GM04504 (cell line): ENCODE measurements around the gene FGF19.
"Not testable (repeated sequence)": the region's sequence is repeated elsewhere in the genome, so short reads cannot be mapped to it uniquely, and the experiment has no call there.

Experiments
- DNase-seq: peaks from one replicate; pipeline ENCODE4 v3.0.0-alpha.2; 2012; ENCODE audit warnings: low read depth

Gene FGF19

DNA sequence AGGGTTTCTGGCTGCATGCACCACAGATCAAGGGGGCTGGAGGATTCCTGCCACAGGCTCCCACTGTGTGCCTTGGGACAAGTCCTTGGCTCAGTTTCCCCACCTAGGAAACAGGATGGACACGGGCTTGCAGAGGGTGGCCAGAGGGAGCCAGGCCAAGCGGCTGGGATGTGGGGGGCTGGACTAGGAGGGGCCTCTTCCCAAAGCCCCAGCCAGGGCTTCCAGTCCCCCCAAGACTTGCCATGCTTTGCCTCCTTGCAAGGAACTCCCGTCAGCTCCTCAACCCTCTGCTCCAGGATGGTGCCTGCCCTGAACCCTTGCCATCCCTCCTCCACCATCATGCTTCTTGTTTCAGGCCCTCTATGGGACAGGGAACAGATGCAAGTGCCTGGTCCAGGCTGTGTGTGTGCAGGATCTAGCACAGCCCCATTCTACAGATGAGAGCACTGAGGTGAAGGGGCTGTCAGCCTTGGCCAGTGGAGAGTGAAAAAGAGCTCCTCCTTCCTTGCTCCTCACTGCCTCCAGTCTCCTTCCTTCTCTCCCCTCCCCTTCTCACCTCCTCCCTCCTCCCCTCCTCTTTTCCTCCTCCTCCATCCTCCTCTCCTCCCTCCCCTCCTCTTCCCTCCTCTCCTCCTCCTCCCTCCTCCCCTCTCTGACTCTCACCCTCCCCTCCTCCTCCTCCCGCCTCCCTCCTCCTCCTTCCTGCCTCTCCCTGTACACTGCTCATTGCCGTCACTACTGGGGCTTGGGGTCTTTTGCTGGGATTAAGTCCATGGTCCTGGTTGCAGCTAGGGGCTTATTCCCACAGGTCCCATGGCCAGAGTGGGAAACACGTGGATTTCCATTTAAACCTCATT, 13.3 kb upstream of the FGF19 start:
- DNase-seq = no peak

DNA sequence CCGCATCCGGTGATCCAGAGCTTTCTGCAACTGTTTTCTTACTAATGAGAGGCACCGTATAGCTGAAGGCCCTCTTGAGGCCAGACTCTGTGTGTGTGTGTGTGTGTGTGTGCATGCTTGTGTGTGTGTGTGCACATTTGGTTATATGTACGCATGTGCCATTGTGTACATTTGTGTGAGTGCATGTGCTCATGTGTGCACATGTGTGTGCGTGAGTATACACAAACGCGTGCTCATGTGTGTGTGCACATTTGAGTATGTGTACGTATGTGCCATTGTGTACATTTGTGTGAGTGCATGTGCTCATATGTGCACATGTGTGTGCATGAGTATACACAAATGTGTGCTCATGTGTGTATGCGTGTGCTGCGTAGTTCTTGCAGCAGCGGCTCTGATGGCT, 12.3 kb upstream of the FGF19 start:
- DNase-seq = no peak

DNA sequence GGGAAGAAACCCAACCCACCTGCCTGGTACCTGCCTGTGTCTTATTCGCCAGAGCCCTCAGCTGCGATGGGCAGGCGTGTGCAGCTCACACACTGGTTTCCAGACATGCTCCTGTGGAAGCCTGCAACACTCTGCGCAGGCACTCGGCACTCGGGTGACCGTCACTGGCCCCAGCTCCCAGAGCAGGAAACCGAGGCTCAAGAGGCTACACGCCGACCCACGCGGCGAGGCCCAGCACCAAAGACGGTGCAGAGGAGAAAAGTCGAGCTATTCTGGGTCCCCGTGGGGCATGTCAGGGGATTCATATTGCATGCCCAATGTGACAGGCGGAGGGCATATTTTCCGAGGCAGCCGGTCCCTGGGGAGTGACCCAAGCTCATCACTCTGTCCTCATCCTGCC, 11.6 kb upstream of the FGF19 start:
- no peak for DNase-seq

DNA sequence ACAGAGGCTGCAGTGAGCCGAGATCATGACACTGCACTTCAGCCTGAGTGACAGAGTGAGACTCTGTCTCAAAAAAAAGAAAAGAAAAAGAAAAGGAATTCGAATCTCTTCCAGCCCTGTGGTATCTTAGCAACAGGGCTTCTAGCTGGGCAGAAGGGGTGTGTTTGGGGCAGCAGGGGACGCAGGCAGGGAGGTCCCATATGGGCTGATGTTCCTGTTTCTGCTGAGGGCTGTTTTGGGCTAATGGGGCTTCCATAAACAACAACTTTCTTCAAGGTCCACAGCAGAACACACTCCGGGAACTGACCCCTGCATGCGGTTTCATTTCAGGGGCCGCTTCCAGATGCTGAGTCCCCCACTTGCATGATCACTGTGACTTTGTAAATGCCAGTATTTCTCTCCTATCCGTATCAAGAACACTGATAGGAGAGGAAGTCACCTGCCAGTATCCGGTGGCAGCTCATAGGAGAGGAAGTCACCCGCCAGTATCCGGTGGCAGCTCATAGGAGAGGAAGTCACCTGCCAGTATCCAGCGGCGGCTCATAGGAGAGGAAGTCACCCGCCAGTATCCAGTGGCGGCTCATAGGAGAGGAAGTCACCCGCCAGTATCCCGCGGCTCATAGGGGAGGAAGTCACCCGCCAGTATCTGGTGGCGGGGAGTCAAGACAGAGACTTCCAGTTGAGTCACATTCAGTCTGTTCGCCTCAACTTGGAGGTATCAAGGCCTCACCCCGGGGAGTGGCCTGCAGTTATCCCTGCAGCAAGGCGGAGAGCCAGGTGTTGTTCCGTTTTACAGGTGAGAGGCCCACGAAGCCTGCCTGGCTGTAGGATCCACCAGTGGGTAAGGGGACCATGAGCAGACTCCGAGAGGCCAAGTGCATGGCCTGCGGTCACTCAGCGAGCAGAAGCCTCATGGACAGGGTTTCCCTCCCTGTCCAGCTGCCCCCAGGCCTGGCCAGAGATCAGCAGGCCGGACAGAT, 8.3 kb upstream of the FGF19 start:
- DNase-seq = no peak

DNA sequence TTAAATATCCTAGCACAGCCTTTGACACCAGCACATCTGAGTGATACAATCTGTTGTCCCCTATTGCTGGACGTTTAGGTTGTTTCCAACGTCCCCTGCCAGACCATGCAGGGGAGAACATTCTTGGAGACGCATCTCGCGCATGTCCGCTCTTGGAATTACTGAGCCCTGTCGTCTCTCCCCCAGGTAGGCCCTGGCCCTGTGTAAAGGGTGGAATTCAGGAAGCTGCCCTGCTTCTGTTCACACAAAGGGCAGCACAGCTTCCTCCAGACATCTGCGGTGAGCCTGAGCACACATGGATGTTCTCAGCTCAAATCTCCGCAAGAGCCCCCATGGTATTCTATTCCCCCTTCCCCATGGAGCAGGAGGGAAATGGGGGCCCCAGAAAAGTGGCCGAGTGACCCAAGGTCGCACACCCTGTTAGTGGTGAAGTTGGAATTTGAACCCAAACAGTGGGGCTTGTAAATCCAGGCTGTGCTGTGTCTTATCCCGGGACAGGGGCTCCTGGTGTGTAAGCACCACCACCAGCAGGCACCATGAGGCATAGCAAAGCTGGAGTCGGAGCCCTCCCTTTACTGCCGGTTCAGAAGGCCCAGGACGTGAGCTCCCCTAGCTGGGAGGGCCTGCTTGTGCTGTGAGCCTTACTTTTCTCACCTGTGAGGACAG, 5.0 kb upstream of the FGF19 start:
- DNase-seq = no peak

DNA sequence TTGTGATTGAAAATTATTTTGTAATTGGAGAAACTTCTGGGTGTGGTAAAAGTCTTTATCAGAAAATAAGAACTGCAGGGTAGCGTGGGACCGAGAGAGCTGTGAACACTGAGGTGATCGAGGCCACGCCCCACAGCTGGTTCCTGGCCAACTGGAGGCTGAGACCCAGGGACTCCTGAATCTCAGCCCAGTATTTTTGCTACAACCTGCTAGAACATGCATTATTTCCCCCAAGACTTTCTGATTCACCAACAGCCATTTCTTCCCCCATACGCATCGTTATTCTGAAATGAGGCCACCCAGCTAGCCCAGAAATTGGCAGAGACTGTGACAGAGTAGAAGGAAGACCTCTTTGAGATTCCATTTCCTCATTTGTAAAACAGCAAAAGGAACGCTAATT, 3.4 kb upstream of the FGF19 start:
- DNase-seq = no peak

DNA sequence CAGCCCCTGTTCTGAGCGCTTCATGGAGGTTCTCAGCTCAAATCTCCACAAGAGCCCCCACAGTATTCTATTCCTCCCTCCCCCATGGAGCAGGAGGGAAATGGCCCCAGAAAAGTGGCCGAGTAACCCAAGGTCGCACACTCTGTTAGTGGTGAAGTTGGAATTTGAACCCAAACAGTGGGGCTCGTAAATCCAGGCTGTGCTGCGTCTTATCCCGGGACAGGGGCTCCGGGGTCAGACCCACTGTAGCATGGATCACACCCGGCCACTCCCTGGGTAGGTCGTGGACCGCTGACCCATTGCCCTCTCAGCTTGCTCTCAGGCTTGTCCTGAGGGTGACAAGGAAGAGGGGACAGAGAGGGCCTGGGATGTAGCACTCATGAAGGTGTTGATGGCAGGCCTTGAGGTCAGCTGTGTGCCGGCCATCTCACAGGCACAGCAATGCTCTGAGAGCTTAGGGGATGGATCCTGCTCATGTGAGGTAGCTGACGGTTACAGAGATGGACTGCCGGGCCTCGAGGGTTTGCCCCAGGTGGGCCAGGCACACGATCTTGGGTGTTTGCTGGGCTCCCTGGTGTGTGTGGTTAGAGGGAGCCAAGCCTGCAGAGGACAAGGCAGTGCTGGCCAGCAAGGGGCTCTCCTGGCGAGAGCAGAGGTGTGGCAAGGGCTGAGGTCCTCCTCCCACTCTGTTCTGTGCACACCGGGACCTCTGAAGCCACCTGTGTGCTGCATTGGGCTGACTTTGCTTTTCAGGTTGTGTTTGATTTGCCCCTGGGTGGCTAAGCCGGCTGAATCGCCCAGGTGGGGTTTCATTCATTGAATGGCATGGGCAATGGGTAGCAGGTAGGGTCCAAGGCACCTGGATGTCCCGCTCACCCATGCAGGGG, 2.3 kb upstream of the FGF19 start:
- no peak for DNase-seq

DNA sequence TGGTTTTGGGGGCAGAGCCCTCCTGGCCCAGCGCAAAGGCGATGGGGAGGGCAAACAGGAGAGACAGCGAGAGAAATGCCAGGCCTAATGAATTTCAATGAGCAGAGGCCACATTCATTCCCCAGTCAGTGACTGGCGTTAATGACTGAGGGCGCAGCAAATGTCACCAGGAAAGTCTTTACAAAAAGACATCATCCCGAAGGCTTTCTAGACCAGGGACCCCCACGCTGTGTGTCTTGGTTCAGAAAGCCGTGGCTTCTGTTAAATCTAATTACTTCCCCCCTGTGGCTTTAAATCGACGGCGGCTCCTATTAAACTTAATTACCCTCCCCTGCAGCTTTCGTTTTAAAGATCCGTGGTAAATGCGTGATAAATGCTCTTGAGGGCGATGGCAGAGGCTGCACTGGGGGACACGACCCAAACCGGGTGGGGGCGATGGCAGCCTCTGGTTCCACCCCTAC, 1.6 kb upstream of the FGF19 start:
- no peak for DNase-seq

DNA sequence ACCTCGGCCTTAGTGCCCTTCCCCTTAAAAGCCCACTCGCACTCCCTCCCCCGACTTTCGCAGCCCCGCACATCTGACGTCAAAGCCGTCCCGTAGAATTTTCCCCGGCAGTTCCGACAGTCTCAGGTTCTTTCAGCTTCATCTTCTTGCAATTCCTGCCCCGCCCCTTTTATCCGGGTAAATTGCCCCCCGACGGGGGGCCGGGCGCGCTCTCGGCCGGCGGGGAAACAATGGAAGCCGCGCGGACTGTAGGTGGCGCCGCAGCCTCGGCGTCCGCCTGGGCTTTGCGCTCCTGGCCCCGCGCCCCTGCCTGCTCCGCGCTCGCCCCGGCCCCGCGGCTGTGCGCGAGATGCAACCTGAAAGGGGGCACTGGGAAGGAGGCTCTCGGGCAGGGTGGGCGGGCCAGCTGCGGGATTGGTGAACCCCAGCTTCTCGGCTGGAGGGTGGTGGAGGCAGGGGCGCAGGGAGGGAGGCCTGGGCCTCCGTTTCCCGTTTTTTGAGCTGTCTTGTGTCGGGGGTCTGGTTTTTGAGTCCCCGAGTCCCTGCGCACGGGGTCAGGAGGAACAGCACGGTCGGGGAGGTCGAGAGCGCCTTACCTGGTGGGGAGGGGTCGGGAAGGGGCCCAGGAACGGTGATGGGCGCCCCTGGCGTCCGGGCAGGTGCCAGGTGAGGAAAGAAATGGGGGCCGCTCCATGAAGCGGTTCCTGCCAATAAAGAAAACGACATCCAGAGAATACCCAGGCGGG, 859 bp upstream of the FGF19 start:
- DNase-seq = no peak

DNA sequence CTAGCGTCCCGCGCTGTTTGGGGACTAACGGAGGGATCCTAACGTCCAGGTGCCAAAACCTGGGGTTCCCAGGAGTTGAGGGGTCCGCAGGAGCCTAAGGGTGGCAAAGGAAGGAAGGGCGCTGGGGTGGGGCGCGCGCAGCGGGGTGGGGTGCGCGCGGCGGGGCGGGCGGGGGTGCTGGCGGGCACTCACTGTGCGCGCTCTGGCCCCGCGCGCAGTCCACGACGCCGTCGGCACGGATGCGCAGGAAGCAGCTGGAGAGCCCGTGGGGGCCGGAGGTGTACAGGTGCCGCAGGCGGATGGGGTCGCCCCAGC, 412 bp downstream of the FGF19 start:
- DNase-seq = no peak

DNA sequence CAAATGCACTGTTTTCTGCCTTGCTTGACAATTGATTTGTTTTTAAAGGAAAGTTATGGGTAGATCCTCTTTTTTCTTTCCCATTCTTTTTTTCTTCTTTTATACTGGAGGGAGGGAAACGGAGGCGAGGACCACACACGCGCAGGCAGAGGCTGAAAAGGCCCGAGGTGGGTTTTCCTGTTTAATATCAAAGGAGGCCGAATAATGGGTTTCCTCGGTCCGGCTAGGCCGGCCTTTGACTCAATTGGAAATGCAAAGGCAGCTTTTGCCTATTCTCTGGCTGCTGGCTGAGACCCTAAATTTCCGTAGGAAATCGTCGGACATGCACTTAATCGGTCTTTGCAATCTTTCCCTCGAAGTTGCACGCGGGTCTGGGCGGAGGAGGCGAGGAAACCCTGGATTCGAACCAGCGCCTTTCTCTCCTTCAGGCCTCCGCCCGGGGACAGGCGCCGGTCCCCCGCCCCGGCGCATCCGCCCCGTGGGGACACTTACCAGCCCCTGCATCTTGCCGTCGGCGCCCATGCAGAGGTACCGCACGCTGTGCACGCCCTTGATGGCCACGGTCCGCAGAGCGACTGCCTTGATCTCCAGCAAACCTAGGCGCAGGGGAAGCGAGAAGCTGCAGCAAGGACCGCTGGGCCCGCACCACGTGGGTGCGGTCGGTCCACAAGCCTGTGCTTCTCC, 911 bp downstream of the FGF19 start:
- no peak for DNase-seq

DNA sequence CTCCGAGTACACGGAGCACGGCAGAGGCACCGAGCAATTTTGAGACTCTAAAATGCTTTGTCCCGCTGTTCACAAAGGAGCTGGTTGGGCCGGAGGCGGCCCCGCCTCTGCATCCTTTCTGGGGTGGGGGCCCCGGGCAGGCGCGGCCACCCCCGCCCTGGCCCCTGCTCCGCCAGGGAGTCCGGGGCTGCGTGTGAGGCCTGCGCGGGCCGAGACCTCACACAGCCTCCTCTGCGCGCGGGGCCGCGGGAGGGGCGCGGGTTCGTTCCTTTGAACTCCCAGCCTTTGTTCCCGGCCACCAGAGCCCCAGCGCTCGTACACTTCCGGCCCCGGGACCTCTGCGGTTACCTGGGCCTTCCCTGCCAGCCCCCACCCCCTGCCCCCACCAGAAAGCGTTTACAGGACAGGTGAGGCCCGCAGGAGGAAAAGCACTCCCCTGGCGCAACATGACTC, 1.6 kb downstream of the FGF19 start:
- no peak for DNase-seq

DNA sequence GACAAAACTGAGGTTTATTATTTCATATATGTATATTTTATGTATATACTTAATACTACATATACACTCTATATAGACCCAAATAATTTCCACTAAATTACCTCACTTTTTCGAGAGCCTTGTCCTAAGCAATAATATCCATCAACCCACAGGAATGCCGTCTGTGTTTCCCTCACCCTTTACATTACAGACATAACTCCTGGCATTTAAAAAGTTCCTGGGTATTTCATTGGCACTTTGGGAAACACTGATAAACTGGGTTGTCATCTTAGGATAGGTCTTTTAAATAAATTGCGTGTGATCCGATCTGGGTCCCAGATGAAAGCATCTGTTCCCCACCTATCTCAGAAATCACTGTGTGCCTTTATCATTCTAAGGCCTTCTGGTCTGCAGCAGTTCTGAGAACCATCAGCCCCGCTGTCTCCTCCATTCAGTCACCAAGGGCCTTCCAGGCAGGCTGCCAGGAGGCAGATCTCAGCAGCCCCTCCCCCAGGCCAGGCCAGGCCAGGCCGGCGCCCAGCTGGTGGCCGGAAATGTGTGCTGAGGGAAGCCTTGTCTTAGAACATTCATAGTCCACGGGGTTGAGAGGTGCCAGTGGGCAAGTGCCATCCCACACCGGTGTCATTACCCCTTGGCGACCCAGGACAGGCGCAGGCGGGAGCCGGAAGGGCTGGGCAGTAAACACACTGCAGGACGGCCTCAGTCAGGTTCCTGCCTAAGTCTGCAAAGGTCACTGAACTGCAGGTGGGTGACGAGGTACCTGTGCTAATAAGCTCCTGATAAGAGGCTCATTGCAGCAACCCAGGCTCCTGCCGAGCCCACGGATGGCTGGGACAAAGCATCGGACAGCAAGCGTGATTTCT, 3.3 kb downstream of the FGF19 start:
- DNase-seq = peak; percentile 41

DNA sequence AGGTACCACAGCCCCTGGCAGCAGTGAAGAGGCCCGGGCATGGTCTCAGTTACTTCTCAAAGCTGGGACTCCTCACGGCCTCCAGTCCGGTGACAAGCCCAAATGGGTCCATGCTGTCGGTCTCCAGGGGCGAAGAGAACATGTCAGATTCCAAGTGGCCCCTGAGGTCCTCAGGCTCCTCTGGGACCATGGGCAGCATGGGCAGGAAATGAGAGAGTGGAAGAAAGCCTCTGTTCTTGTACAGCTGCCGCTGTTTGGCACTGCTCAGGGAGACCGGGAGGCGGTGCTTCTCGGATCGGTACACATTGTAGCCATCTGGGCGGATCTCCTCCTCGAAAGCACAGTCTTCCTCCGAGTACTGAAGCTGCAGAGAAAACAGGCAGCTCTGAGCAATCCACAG, 4.6 kb downstream of the FGF19 start:
- DNase-seq = peak; percentile 21

DNA sequence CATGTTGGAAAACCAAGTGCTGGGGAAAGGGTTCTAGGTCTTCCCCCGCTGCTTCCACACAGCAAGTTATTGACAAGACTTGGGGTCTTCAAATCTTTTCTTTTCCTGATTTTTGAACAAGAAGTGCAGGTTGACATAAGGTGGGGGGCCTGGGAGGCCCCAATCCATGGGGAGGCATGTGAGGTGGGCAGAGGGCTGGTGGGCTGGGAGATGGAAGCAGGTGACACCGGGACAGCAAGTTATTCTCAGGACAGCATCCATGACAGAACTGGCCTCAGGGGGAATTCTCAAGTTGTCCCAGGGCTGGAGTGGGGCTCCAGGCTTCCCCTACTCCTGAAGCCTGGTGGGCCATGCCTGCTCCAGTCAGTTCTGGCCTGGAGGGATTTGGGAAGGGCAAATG, 5.5 kb downstream of the FGF19 start:
- DNase-seq = no peak

DNA sequence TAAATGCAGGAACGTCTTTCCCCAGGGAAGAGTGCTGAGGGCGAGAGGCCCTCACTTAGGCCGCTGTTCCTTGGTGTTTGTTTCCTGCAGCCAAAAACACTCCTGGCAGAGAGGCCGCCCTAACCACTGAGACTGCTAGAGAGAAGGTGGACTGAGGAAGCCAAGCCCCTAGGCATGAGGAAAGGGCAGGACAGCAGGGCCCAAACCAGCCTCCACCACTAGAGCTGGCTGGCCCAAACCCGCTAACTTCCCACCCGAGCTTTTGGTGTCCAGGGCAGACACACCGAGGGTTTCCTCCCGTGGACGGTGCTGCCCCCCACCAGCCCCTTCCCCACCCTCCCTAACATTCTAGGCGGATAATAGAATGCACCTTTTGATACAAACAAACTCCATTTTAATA, 6.0 kb downstream of the FGF19 start:
- DNase-seq = no peak

DNA sequence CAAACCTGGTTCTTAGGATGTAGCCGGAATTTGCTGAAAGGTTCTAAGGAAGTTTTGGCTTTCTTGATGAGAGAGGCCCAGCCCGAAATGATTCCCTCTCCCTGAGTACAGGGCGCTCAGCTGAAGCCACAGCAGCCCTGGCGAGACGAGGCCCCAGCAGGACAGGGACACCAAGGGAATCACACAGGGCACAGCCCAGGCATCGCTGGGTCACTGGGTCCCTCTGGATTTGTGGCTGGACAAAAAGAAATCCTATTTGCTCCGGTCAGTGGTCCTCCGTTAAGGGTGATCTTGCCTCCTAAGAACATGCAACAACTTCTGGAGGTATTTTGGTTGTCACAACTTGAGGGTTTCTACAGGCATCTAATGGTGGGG, 6.4 kb downstream of the FGF19 start:
- no peak for DNase-seq

DNA sequence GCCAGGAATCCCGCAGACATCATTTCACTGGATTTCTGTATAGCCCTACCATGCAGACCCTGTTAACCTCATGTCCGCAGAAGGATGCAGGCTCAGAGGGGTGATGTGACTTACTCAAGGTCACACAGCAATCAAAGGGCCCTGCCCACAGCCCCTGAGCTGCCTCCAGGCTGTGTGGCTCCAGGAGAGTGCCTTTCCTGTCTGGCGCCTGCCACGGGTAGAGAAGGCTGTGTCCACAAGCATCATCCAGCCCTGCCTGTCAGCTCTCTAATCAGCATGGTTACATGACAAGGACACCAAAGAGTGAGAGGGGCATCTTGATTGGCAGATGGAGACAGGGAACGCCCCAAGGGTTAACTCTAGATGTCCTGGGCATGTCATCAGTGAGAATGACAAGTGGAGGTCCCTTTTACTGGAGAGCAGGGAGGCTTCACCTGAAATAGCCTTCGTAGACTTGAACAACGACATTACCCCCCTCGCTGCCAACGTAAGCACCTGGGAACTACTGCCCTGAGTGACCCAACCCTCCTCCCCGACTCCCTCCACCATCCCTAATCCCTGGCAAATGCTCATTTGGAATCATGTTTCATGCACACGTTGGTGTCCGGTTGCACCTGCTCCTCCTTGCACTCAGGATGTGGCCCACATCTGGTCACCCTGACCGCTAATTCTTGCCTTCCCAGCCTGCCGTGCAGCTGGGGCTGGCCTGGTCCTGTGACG, 6.9 kb downstream of the FGF19 start:
- DNase-seq = no peak

DNA sequence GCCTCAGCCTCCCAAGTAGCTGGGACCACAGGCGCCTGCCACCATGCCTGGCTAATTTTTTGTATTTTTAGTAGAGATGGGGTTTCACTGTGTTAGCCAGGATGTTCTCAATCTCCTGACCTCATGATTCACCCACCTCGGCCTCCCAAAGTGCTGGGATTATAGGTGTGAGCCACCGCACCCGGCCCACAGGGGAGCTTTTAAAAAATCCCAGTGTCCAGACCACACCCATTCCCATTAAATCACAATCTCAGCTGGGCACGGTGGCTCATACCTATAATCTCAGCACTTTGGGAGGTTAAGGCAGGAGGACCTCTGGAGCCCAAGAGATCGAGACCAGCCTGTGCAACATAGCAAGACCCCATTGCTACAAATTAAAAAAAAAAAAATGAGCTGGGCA, 7.8 kb downstream of the FGF19 start:
- not testable (repeated sequence) for DNase-seq
